ENCODE data around the gene ALX4.

Gene ALX4

DNA sequence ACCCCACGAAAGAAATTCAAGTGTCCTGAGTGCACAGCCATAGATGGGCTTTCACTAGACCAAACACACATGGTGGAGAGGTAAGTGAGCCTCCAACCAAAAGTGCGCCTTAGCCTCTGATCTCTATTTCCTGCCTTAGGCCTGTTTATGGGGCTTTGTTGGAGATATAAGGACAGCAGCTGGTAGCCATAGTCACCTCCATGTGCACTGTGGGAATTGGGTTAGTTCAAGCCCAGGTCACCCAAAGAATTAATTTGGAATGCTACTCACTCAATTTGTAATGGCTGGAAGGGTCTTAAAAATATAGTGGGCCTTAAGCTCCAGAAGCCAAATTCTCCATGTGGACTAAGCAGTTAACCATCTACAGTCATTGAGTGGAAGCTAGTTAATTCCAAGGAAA is 73.6 kb downstream of the ALX4 start:
- no peak for DNase-seq (ENCODE audit: low spot score)
- Histone ChIP-seq H4K91ac (ENCODE audit: low read depth, low read length, poor library complexity) (no peak overlapping the region), H3K23ac (ENCODE audit: low read depth, low read length, poor library complexity) (no peak overlapping the region), H2BK120ac (ENCODE audit: low read depth, low read length) (no peak overlapping the region), H3K27ac (replicated peaks; ENCODE audit: low read length) (no peak overlapping the region), H2AFZ (ENCODE audit: low read length) (no peak overlapping the region), H2AK5ac (ENCODE audit: low read depth, low read length) (no peak overlapping the region), H3K27me3 (ENCODE audit: control insufficient read depth in 3 of 3, insufficient read depth in 3 of 3, low read depth in 1 of 3, low read length in 3 of 3) (no peaks in the 10 kb centered on the region), H3K9ac (ENCODE audit: low read depth, low read length, poor library complexity) (no peak overlapping the region), H3K9me3 (replicated peaks in 1 of 2; ENCODE audit: control insufficient read depth in 2 of 2, insufficient read depth in 1 of 2, low read depth in 1 of 2, low read length in 2 of 2) (no peaks in the 10 kb centered on the region), H2BK5ac (ENCODE audit: low read length) (no peak overlapping the region), H4K8ac (ENCODE audit: low read depth, low read length) (no peak overlapping the region), H3K4me2 (ENCODE audit: insufficient read depth, low read length, poor library complexity, severe bottlenecking) (no peak overlapping the region), H3K4ac (ENCODE audit: low read length) (no peak overlapping the region), H3K79me1 (ENCODE audit: low read depth, low read length) (no peaks in the 10 kb centered on the region), H3K4me1 (ENCODE audit: control insufficient read depth in 2 of 2, insufficient read depth in 1 of 2, low read depth in 1 of 2, low read length in 2 of 2) (no peaks in the 10 kb centered on the region), H3K14ac (ENCODE audit: low read length) (no peak overlapping the region), H2BK15ac (ENCODE audit: low read length) (no peak overlapping the region), H3K4me3 (ENCODE audit: low read length in 2 of 2) (no peak overlapping the region), H3K18ac (ENCODE audit: low read length) (no peak overlapping the region), H2BK12ac (ENCODE audit: low read length) (no peak overlapping the region), H3K36me3 (replicated peaks in 1 of 2; ENCODE audit: control insufficient read depth in 2 of 2, insufficient read depth in 2 of 2, low read length in 2 of 2) (peaks cover 3 to 22% of the 10 kb centered on the region in 2 donors)
- WGBS, 2 donors (ENCODE audit: extremely low coverage in 2 of 2, insufficient read length in 2 of 2, insufficient replicate concordance in 1 of 2): no CpG with 5 or more reads among the region's 2 CpGs

DNA sequence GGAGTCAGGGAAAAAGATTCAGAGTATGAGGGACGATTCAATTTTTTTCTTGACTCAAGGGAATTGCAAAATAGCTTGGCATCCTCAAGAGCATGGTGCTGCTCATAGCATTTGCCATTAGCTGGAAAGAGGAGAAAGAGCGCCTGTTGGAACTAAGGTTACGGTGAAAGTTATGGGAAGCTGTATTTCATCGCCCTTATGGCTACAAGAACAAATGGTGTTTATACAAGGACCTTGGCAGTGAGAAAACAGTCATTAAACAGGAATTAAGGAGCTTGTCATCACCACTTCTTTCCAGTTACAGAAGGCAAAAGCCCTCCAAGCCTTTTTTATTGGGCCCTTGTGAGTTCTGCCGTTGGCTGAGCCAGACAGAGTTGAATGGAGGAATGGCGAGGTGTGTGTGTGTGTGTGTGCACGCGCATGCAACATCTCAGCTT is 74.2 kb downstream of the ALX4 start:
- no peak overlapping the region for H2BK5ac ChIP-seq (ENCODE audit: low read length)
- H2BK12ac ChIP-seq (ENCODE audit: low read length): no peak overlapping the region
- H3K79me1 ChIP-seq (ENCODE audit: low read depth, low read length): no peaks in the 10 kb centered on the region
- H3K4me1 ChIP-seq (ENCODE audit: control insufficient read depth in 2 of 2, insufficient read depth in 1 of 2, low read depth in 1 of 2, low read length in 2 of 2): no peaks in the 10 kb centered on the region
- no peaks in the 10 kb centered on the region for H3K27me3 ChIP-seq (ENCODE audit: control insufficient read depth in 3 of 3, insufficient read depth in 3 of 3, low read depth in 1 of 3, low read length in 3 of 3)
- peaks cover 3 to 22% of the 10 kb centered on the region in 2 donors for H3K36me3 ChIP-seq (replicated peaks in 1 of 2; ENCODE audit: control insufficient read depth in 2 of 2, insufficient read depth in 2 of 2, low read length in 2 of 2)
- no CpG with 5 or more reads among the region's 8 CpGs for WGBS, 2 donors (ENCODE audit: extremely low coverage in 2 of 2, insufficient read length in 2 of 2, insufficient replicate concordance in 1 of 2)
- no peak overlapping the region for H2AFZ ChIP-seq (ENCODE audit: low read length)
- no peak overlapping the region for H3K4ac ChIP-seq (ENCODE audit: low read length)
- no peak overlapping the region for H3K4me2 ChIP-seq (ENCODE audit: insufficient read depth, low read length, poor library complexity, severe bottlenecking)
- DNase-seq (ENCODE audit: low spot score): no peak
- H4K91ac ChIP-seq (ENCODE audit: low read depth, low read length, poor library complexity): no peak overlapping the region
- no peak overlapping the region for H2BK120ac ChIP-seq (ENCODE audit: low read depth, low read length)
- H3K23ac ChIP-seq (ENCODE audit: low read depth, low read length, poor library complexity): no peak overlapping the region
- no peak overlapping the region for H3K9ac ChIP-seq (ENCODE audit: low read depth, low read length, poor library complexity)
- no peak overlapping the region for H3K4me3 ChIP-seq (ENCODE audit: low read length in 2 of 2)
- no peak overlapping the region for H4K8ac ChIP-seq (ENCODE audit: low read depth, low read length)
- H3K18ac ChIP-seq (ENCODE audit: low read length): no peak overlapping the region
- no peak overlapping the region for H2AK5ac ChIP-seq (ENCODE audit: low read depth, low read length)
- H2BK15ac ChIP-seq (ENCODE audit: low read length): no peak overlapping the region
- no peak overlapping the region for H3K27ac ChIP-seq (replicated peaks; ENCODE audit: low read length)
- H3K9me3 ChIP-seq (replicated peaks in 1 of 2; ENCODE audit: control insufficient read depth in 2 of 2, insufficient read depth in 1 of 2, low read depth in 1 of 2, low read length in 2 of 2): no peaks in the 10 kb centered on the region
- no peak overlapping the region for H3K14ac ChIP-seq (ENCODE audit: low read length)

DNA sequence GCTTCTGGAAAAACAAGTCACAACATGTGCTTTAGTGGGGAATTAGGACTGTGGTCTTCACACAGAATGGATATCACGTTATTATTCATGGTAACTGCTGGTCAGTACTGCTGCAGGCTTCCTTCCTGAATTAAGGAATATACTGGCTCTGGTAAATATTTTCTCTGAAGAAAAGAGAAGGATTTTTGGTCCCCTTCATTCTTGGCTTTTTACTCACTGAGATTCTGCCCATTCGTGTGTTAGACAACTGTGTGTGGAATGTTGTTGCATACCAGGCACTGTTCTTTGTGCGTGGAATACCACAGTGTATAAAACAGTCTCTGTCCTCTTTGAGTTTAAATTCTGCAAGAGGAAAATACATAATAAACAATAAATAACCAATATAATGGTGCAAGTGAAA is 80.3 kb downstream of the ALX4 start:
- Histone ChIP-seq H3K36me3 (replicated peaks in 1 of 2; ENCODE audit: control insufficient read depth in 2 of 2, insufficient read depth in 2 of 2, low read length in 2 of 2) (no peaks in the 10 kb centered on the region), H2AFZ (ENCODE audit: low read length) (no peak overlapping the region), H2AK5ac (ENCODE audit: low read depth, low read length) (no peak overlapping the region), H3K79me1 (ENCODE audit: low read depth, low read length) (no peaks in the 10 kb centered on the region), H3K4me2 (ENCODE audit: insufficient read depth, low read length, poor library complexity, severe bottlenecking) (no peak overlapping the region), H3K23ac (ENCODE audit: low read depth, low read length, poor library complexity) (no peak overlapping the region), H3K4ac (ENCODE audit: low read length) (no peak overlapping the region), H3K27me3 (ENCODE audit: control insufficient read depth in 3 of 3, insufficient read depth in 3 of 3, low read depth in 1 of 3, low read length in 3 of 3) (no peaks in the 10 kb centered on the region), H3K27ac (replicated peaks; ENCODE audit: low read length) (no peak overlapping the region), H2BK5ac (ENCODE audit: low read length) (no peak overlapping the region), H2BK15ac (ENCODE audit: low read length) (no peak overlapping the region), H3K9ac (ENCODE audit: low read depth, low read length, poor library complexity) (no peak overlapping the region), H3K9me3 (replicated peaks in 1 of 2; ENCODE audit: control insufficient read depth in 2 of 2, insufficient read depth in 1 of 2, low read depth in 1 of 2, low read length in 2 of 2) (no peaks in the 10 kb centered on the region), H3K4me3 (ENCODE audit: low read length in 2 of 2) (no peak overlapping the region), H3K4me1 (ENCODE audit: control insufficient read depth in 2 of 2, insufficient read depth in 1 of 2, low read depth in 1 of 2, low read length in 2 of 2) (peaks cover 0 to 12% of the 10 kb centered on the region in 2 donors), H4K8ac (ENCODE audit: low read depth, low read length) (no peak overlapping the region), H3K14ac (ENCODE audit: low read length) (no peak overlapping the region), H2BK120ac (ENCODE audit: low read depth, low read length) (no peak overlapping the region), H4K91ac (ENCODE audit: low read depth, low read length, poor library complexity) (no peak overlapping the region), H2BK12ac (ENCODE audit: low read length) (no peak overlapping the region), H3K18ac (ENCODE audit: low read length) (no peak overlapping the region)
- no CpG with 5 or more reads among the region's 3 CpGs for WGBS, 2 donors (ENCODE audit: extremely low coverage in 2 of 2, insufficient read length in 2 of 2, insufficient replicate concordance in 1 of 2)
- DNase-seq (ENCODE audit: low spot score): no peak

DNA sequence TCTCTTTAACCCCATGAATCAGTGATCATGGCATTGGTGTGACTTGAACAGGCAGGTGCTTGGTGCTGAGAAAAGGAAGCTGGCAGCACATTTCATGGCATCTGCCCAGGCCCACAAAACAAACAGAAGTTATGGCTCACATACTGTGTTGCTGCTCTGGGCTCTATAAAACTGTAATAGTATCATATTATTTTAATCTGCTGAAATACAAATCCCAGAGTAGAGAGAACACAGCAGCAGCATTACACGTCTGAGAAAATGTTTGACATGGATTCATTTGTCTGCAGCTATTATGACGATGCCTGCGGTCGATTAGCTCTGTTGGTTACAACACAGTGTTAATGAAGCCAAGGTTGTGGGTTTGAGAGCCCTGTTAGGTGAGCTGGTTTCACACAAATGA is 80.8 kb downstream of the ALX4 start:
- Histone ChIP-seq H2BK120ac (ENCODE audit: low read depth, low read length) (no peak overlapping the region), H2AFZ (ENCODE audit: low read length) (no peak overlapping the region), H2AK5ac (ENCODE audit: low read depth, low read length) (no peak overlapping the region), H3K4me2 (ENCODE audit: insufficient read depth, low read length, poor library complexity, severe bottlenecking) (no peak overlapping the region), H3K4me1 (ENCODE audit: control insufficient read depth in 2 of 2, insufficient read depth in 1 of 2, low read depth in 1 of 2, low read length in 2 of 2) (peaks cover 0 to 12% of the 10 kb centered on the region in 2 donors), H3K18ac (ENCODE audit: low read length) (no peak overlapping the region), H2BK12ac (ENCODE audit: low read length) (no peak overlapping the region), H3K9ac (ENCODE audit: low read depth, low read length, poor library complexity) (no peak overlapping the region), H2BK15ac (ENCODE audit: low read length) (no peak overlapping the region), H3K9me3 (replicated peaks in 1 of 2; ENCODE audit: control insufficient read depth in 2 of 2, insufficient read depth in 1 of 2, low read depth in 1 of 2, low read length in 2 of 2) (no peaks in the 10 kb centered on the region), H4K8ac (ENCODE audit: low read depth, low read length) (no peak overlapping the region), H3K27ac (replicated peaks; ENCODE audit: low read length) (no peak overlapping the region), H3K79me1 (ENCODE audit: low read depth, low read length) (no peaks in the 10 kb centered on the region), H3K14ac (ENCODE audit: low read length) (no peak overlapping the region), H3K23ac (ENCODE audit: low read depth, low read length, poor library complexity) (no peak overlapping the region), H3K4ac (ENCODE audit: low read length) (no peak overlapping the region), H3K27me3 (ENCODE audit: control insufficient read depth in 3 of 3, insufficient read depth in 3 of 3, low read depth in 1 of 3, low read length in 3 of 3) (no peaks in the 10 kb centered on the region), H2BK5ac (ENCODE audit: low read length) (no peak overlapping the region), H4K91ac (ENCODE audit: low read depth, low read length, poor library complexity) (no peak overlapping the region), H3K36me3 (replicated peaks in 1 of 2; ENCODE audit: control insufficient read depth in 2 of 2, insufficient read depth in 2 of 2, low read length in 2 of 2) (no peaks in the 10 kb centered on the region), H3K4me3 (ENCODE audit: low read length in 2 of 2) (no peak overlapping the region)
- WGBS, 2 donors (ENCODE audit: extremely low coverage in 2 of 2, insufficient read length in 2 of 2, insufficient replicate concordance in 1 of 2): no CpG with 5 or more reads among the region's 4 CpGs
- no peak for DNase-seq (ENCODE audit: low spot score)
